Prostate gland (tissue), 2 donors: ENCODE measurements around the gene CD1B. TPM values are rescaled to one million over a fixed set of nuclear protein-coding genes. Genes with fewer than 3 reads are reported as not detected.
"Not testable (repeated sequence)": the region's sequence is repeated elsewhere in the genome, so short reads cannot be mapped to it uniquely, and the experiment has no call there.

ENCODE experiments used
- DNase-seq: peaks from one replicate; pipeline ENCODE4 v3.0.0-alpha.2; 2019; ENCODE audit warnings: low spot score
- H3K27ac ChIP-seq, 2 donors: fragments of 200-600 bp; sonication (generic); 2 replicates each; pipeline ENCODE4 v1.5.1; 2017 to 2019
- H3K27me3 ChIP-seq: fragments of 200-600 bp; sonication (generic); replicated peaks from 2 replicates; pipeline ENCODE4 v1.5.1; 2019; ENCODE audit not compliant: insufficient read depth
- H3K36me3 ChIP-seq, 2 donors: fragments of 200-600 bp; sonication (generic); 1 replicate in 1 of 2; 2 replicates in 1 of 2; pipeline versions ENCODE4 v1.5.1 to v1.8.1; 2017 to 2019
- H3K4me1 ChIP-seq: fragments of 200-600 bp; sonication (generic); replicated peaks from 2 replicates; pipeline ENCODE4 v1.5.1; 2019
- H3K4me3 ChIP-seq, 2 donors: fragments of 200-600 bp; sonication (generic); 2 replicates each; pipeline ENCODE4 v1.5.1; 2017 to 2019
- H3K9me3 ChIP-seq: fragments of 200-600 bp; sonication (generic); 2 replicates; pipeline ENCODE4 v1.5.1; 2017
- CTCF ChIP-seq, 4 experiments: fragments of 200-600 bp in 2 of 4; fragments of 450-650 bp in 2 of 4; sonication (generic) in 2 of 4; IDR thresholded peaks; 1 replicate in 3 of 4; 2 replicates in 1 of 4; pipeline ENCODE4 v1.5.1; 2016 to 2019; ENCODE audit warnings: antibody characterized with exemption in 4 of 4, mild to moderate bottlenecking in 2 of 4, moderate library complexity in 2 of 4
- POLR2A ChIP-seq: fragments of 450-650 bp; IDR thresholded peaks from one replicate; pipeline ENCODE4 v1.6.1; 2016; ENCODE audit warnings: antibody characterized with exemption, mild to moderate bottlenecking
- POLR2AphosphoS5 ChIP-seq: sonication (generic); formaldehyde crosslinking; IDR thresholded peaks from one replicate; pipeline ENCODE4 v1.6.1; 2017; ENCODE audit warnings: antibody characterized with exemption
- WGBS: methylation state at CpG from one replicate; pipeline ENCODE4 v1.1.5; 2018; 5-methylcytosine and 5-hydroxymethylcytosine counted together
- intact Hi-C: fragments of 100-400 bp; cut with DNase I; formaldehyde crosslinking; loops from one replicate; pipeline ENCODE4 v1.14.2; 2022
- total RNA-seq, 2 donors: library from RNA; depleted of rRNA; stranded (reverse); fragments of >200 nt; gene quantifications; one replicate each; pipeline ENCODE4 v1.1.0, GENCODE V29; 2016

CD1B gene
- total RNA-seq: not detected

GRCh38 chr1:158331481-158332150 is at the start of gene CD1B:
Gene CD1B, minus strand, starts transcription at chr1:158331531. Its CDS starts 108 bp downstream, at chr1:158331423.
- H3K4me3 ChIP-seq: no peak within 1 kb of the TSS
- no peak for TF ChIP-seq CTCF (IDR thresholded peaks at IDR 0.05)
- no peak for TF ChIP-seq POLR2A
- TF ChIP-seq POLR2AphosphoS5: no peak
- intact Hi-C loops: no loop called here
- no peak for DNase-seq
- 80% methylated on average over 2 of the region's 2 CpGs for WGBS
- H3K36me3 ChIP-seq: no peaks in the 10 kb centered on the region
- H3K4me1 ChIP-seq: no peaks in the 10 kb centered on the region
- no peaks in the 10 kb centered on the region for H3K9me3 ChIP-seq
- no peak within 1 kb of the TSS for H3K27ac ChIP-seq
- H3K27me3 ChIP-seq: no peaks in the 10 kb centered on the region

GRCh38 chr1:158374860-158375259 is 43.5 kb upstream of the CD1B start:
- TF ChIP-seq POLR2AphosphoS5: no peak
- TF ChIP-seq CTCF (IDR thresholded peaks at IDR 0.05): no peak
- TF ChIP-seq POLR2A: no peak
- DNase-seq: no peak
- Histone ChIP-seq H3K4me1 (no peaks in the 10 kb centered on the region), H3K36me3 (no peaks in the 10 kb centered on the region), H3K9me3 (no peaks in the 10 kb centered on the region), H3K27me3 (no peaks in the 10 kb centered on the region), H3K4me3 (no peak overlapping the region), H3K27ac (no peak overlapping the region)
- intact Hi-C loops: no loop called here
- WGBS: 79% methylated on average over 1 of the region's 1 CpG

GRCh38 chr1:158374101-158374500 is 42.8 kb upstream of the CD1B start:
- intact Hi-C loops, H3K4me1 ChIP-seq, H3K36me3 ChIP-seq, H3K9me3 ChIP-seq, DNase-seq, H3K27ac ChIP-seq, H3K4me3 ChIP-seq, H3K27me3 ChIP-seq: not testable (repeated sequence)
- 98% methylated on average over 17 of the region's 25 CpGs for WGBS

GRCh38 chr1:158371188-158371953 is 40.0 kb upstream of the CD1B start:
- WGBS: 78% methylated on average over 6 of the region's 6 CpGs
- no peak for DNase-seq
- Histone ChIP-seq H3K36me3 (no peaks in the 10 kb centered on the region), H3K27me3 (no peaks in the 10 kb centered on the region), H3K4me3 (no peak overlapping the region), H3K9me3 (no peaks in the 10 kb centered on the region), H3K27ac (no peak overlapping the region), H3K4me1 (no peaks in the 10 kb centered on the region)
- TF ChIP-seq POLR2A (no peak), CTCF (IDR thresholded peaks at IDR 0.05) (no peak), POLR2AphosphoS5 (no peak)
- intact Hi-C loops: no loop called here

GRCh38 chr1:158366783-158367182 is 35.5 kb upstream of the CD1B start:
- no peak overlapping the region for H3K4me3 ChIP-seq
- no peaks in the 10 kb centered on the region for H3K36me3 ChIP-seq
- intact Hi-C loops: no loop called here
- no peaks in the 10 kb centered on the region for H3K27me3 ChIP-seq
- H3K4me1 ChIP-seq: no peaks in the 10 kb centered on the region
- TF ChIP-seq CTCF (IDR thresholded peaks at IDR 0.05) (no peak), POLR2A (no peak), POLR2AphosphoS5 (no peak)
- no peaks in the 10 kb centered on the region for H3K9me3 ChIP-seq
- no peak for DNase-seq
- H3K27ac ChIP-seq: no peak overlapping the region
